Central memory CD8-positive, alpha-beta T cell (primary cell): Measurements from ENCODE around the gene INPP5K.
A peak's percentile ranks its signal among the peaks of the same experiment; 100 is the strongest.
"Not testable (repeated sequence)": the region's sequence is repeated elsewhere in the genome, so short reads cannot be mapped to it uniquely, and the experiment has no call there.

Source experiments
- ATAC-seq: fragments of 150-1000 bp; cut with Tn5 transposase; replicated peaks from 2 replicates; pipeline ENCODE4 v1.10.0; 2022; ENCODE audit warnings: mild to moderate bottlenecking, moderate FRiP score, moderate number of reproducible peaks; ENCODE audit not compliant: poor library complexity, severe bottlenecking; ENCODE audit errors: extremely low read depth
- DNase-seq, 2 donors: peaks; one replicate each; pipeline ENCODE4 v3.0.0; 2021; ENCODE audit warnings: low spot score in 2 of 2
- H3K27ac Mint-ChIP-seq: one replicate; pipeline ENCODE4 v1.8.0; 2022; ENCODE audit warnings: low read depth, mild to moderate bottlenecking, moderate library complexity, mixed read lengths
- H3K27me3 Mint-ChIP-seq: one replicate; pipeline ENCODE4 v1.8.0; 2022; ENCODE audit warnings: mixed read lengths
- H3K36me3 Mint-ChIP-seq: one replicate; pipeline ENCODE4 v1.8.0; 2022; ENCODE audit warnings: mild to moderate bottlenecking, moderate library complexity, mixed read lengths; ENCODE audit not compliant: insufficient read depth
- H3K4me1 Mint-ChIP-seq: one replicate; pipeline ENCODE4 v1.8.0; 2022; ENCODE audit warnings: mixed read lengths
- H3K4me3 Mint-ChIP-seq: one replicate; pipeline ENCODE4 v1.8.0; 2022; ENCODE audit warnings: mild to moderate bottlenecking, moderate library complexity, mixed read lengths
- H3K9me3 Mint-ChIP-seq: one replicate; pipeline ENCODE4 v1.8.0; 2022; ENCODE audit warnings: mixed read lengths

Gene INPP5K

DNA sequence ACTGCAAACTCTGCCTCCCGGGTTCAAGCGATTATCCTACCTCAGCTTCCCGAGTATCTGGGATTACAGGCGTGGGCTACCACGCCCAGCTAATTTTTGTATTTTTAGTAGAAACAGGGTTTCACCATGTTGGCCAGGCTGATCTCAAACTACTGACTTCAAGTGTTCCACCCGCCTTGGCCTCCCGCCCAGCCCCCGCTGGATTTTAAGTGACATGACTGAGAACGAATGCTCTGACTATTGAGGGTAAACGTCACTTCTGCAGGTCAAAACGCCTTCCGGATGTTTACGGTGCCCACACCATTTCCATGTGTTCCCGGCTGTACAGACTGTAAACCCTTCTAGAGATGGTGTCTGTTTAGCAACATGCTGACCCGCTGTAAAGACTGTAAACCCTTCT lies 23.4 kb upstream of the INPP5K start:
- DNase-seq: no peak
- Mint-ChIP-seq H3K27me3 (no peaks in the 10 kb centered on the region), H3K27ac (no peak overlapping the region), H3K9me3 (no peaks in the 10 kb centered on the region), H3K4me1 (no peaks in the 10 kb centered on the region), H3K4me3 (no peak overlapping the region), H3K36me3 (peaks cover 39% of the 10 kb centered on the region)
- no peak for ATAC-seq

DNA sequence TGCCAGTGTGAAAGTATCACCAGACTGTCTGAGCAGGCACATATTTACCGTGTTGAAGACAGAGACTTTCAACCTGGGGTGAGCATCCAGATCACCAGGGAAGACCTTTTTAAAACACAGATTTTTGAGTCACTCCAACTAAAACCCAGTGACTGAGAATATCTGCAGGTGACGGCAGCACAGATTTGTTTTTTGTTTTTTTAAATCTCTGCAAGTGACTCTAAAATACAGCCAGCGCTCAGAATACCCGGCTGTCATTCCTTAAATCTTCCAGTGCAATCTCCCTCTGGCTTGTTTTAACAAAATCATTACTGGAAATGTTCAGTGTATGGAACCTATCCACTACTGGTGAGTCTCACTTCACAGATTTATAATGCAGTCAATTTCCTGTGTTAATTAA lies 19.3 kb upstream of the INPP5K start:
- Mint-ChIP-seq H3K36me3 (peaks cover 39% of the 10 kb centered on the region), H3K4me1 (no peaks in the 10 kb centered on the region), H3K27me3 (no peaks in the 10 kb centered on the region), H3K9me3 (no peaks in the 10 kb centered on the region), H3K27ac (no peak overlapping the region), H3K4me3 (no peak overlapping the region)
- no peak for ATAC-seq
- DNase-seq: no peak

DNA sequence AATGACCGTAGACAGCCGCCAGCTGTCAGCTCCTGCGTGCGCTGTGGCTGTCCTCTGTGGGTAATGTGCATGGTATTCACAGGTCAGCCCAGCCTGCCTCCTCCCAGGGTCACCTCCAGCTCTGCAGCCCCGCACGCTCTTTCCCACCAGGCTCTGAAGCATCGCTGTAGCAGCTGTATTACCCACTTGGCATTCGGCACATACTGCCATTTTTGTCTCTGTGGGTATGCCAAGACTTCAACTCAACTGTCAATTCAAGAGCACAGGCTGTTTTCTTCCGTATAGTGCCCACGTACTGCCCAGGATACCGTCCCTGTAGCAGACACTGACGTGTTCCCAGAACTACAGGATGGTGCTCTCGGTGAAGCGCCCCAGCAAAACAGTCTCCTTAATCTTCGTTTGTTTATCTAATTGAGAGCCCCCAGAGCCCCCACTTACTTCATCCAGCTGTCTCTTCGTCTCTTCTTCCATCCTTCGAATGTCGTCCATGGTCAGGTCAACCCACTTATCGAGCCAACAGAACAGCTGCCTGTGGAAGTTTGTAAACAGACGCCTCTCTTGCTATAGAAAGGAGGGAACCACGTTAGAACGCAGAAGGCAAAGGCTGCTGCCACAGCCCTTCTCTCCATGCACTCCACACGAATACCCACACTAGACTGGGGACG lies 17.4 kb upstream of the INPP5K start:
- ATAC-seq: no peak
- Mint-ChIP-seq H3K27ac (no peak overlapping the region), H3K4me3 (no peak overlapping the region), H3K27me3 (no peaks in the 10 kb centered on the region), H3K9me3 (no peaks in the 10 kb centered on the region), H3K4me1 (no peaks in the 10 kb centered on the region), H3K36me3 (peaks cover 32% of the 10 kb centered on the region)
- no peak for DNase-seq

DNA sequence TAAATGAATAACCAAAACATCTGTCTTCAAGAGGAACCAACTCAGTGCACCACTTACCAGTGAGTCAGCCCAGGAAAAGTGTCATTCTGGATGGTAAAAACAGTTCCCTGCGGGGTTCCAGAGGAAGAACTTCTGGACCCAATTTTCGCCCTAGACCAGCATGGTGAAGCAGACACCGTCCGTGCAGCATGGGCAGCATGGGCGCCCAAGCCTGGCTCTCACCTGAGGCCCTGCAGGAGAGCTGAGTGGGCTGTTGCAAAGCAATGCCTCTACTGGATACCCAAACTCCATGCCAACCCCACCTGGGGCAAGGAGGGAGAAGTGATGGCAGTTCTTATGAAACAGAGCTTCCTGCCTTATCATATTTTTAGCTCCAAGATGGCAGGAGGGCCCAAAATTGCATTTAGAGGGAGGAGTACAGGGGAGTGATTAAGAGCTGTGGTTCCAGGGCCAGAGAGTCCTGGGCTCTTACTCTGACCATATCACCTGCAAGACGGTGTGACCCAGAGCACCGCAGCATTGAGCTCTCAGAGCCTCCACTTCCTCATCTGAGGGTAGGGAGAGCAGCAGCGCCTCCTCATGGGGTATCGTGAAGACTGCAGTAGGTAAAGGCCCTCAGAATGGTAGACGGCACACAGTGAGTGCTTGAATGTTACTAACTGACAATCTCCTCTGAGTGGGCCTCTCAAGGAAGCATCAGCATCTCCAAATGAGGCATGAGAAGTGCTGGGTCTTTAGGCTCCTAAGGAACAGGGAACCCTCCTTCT lies 16.6 kb upstream of the INPP5K start:
- DNase-seq: no peak

DNA sequence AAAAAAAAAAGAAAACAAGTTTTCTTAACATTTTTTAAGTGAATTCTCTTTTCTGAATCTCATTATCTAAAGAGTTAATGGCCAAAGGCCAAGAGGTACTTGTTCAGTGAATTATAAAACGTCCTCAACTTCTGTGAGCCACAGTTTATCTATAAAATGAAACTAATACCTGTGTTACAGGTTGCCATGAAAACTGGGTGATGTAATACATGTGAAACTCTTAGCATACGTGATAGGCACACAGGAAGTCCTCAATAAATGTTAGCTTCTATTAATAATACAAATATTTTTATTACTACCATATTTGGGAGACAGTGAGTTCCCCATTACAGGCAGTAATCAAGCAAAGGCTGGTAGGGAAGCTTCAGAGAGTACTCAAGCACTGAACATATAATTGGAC lies 13.5 kb upstream of the INPP5K start:
- ATAC-seq (no peak), DNase-seq (no peak)
- H3K27ac Mint-ChIP-seq: no peak overlapping the region
- H3K9me3 Mint-ChIP-seq: no peaks in the 10 kb centered on the region
- no peaks in the 10 kb centered on the region for H3K27me3 Mint-ChIP-seq
- H3K4me1 Mint-ChIP-seq: no peaks in the 10 kb centered on the region
- H3K36me3 Mint-ChIP-seq: peaks cover 24% of the 10 kb centered on the region
- H3K4me3 Mint-ChIP-seq: no peak overlapping the region

More for the DNA sequence above, 16.6 kb upstream of the INPP5K start:
- Mint-ChIP-seq H3K36me3 (peaks cover 32% of the 10 kb centered on the region), H3K4me1 (no peaks in the 10 kb centered on the region), H3K27me3 (no peaks in the 10 kb centered on the region), H3K4me3 (no peak overlapping the region), H3K9me3 (no peaks in the 10 kb centered on the region), H3K27ac (no peak overlapping the region)
- peak; percentile 52 for ATAC-seq

DNA sequence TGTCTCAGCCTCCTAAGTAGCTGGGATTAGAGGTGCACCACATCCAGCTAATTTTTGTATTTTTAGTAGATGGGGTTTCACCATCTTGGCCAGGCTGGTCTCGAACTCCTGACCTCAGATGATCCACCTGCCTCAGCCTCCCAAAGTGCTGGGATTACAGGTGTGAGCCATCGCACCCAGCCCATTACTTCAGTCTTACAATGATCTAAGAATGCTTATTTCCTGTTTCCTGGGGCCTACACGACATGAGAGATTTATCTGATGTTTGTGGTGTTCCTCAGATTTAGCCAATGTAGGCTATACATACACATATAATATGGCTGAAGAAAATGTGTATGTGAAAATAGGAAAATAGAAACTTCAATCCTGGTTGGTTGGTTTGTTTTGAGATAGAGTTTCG lies 10.5 kb upstream of the INPP5K start:
- peak overlapping the region; percentile 44 for H3K27ac Mint-ChIP-seq
- not testable (repeated sequence) for ATAC-seq, H3K4me1 Mint-ChIP-seq, H3K9me3 Mint-ChIP-seq, H3K27me3 Mint-ChIP-seq, DNase-seq, H3K4me3 Mint-ChIP-seq
- H3K36me3 Mint-ChIP-seq: peaks cover 19% of the 10 kb centered on the region

DNA sequence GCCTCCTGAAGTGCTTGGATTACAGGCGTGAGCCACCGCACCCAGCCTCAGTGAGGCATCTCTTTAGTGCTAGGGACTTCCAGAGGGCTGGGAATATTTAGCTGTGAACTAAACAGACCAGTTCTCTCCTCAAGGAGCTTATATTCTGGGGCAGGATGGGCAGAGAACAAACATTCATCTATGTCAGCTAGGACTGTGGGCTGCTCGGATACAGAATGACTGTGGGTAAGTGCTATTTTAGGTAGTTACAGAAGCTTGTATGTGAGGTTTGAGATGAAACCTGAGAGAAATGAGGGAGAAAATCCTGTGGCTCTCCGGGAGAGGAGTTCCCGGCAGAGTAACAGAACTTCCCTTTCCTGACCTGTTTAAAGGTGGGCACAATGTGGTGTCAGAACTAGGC lies 6.2 kb upstream of the INPP5K start:
- Mint-ChIP-seq H3K4me1 (no peaks in the 10 kb centered on the region), H3K27ac (no peak overlapping the region), H3K27me3 (no peaks in the 10 kb centered on the region), H3K9me3 (no peaks in the 10 kb centered on the region), H3K36me3 (peaks cover 12% of the 10 kb centered on the region), H3K4me3 (no peak overlapping the region)
- ATAC-seq (no peak), DNase-seq (no peak)

DNA sequence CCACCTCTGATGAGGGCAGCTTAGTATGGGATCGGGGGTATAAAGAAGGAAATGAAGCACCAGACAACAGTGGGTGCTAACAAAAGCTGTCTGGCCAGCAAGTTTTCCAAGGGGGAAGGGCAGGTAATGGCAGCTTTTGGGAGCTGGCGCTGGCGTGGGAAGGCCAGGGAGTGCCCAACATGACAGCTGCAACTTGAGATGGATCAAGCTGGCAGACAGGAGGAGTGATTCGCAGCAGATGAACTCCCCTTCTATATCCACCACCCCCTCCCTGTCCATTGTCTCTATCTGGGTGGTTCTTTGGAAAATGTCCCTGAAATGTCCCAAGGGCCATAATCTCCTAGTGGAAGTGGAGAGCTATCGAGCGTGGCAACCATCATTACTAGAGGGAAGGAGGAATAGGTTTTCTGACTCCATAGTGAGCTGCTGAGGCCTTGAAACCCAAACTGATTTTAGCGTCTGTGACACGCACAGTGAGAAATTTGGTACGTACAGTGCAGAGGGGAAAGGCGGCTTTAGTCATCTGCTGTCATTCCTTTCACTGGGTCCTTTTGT lies 4.8 kb upstream of the INPP5K start:
- no peaks in the 10 kb centered on the region for H3K27me3 Mint-ChIP-seq

DNA sequence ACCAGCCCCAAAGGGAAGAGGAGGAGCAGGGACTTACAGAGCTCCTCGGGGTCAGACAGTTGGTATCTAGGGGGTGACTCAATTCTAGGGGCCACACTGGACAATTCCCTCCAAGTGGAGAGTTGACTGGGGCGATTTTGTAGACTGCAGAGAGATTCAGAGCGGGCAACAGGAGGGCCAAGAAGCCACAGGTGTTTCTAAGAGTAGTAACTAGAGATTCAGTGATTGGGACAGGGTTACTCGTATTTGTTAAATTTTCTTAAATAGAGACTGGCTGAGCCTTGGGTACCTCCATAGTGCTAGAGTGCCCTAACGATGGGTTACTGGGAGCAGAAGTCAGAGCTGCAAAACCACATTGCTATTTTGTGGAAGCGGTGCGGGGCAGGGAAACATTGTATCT lies 3.3 kb upstream of the INPP5K start:
- no peak overlapping the region for H3K4me3 Mint-ChIP-seq
- H3K27ac Mint-ChIP-seq: no peak overlapping the region

More for the DNA sequence above, 4.8 kb upstream of the INPP5K start:
- DNase-seq: no peak
- no peak for ATAC-seq
- peaks cover 14% of the 10 kb centered on the region for H3K36me3 Mint-ChIP-seq
- H3K9me3 Mint-ChIP-seq: no peaks in the 10 kb centered on the region
- no peaks in the 10 kb centered on the region for H3K4me1 Mint-ChIP-seq
- no peak overlapping the region for H3K4me3 Mint-ChIP-seq
- H3K27ac Mint-ChIP-seq: no peak overlapping the region

DNA sequence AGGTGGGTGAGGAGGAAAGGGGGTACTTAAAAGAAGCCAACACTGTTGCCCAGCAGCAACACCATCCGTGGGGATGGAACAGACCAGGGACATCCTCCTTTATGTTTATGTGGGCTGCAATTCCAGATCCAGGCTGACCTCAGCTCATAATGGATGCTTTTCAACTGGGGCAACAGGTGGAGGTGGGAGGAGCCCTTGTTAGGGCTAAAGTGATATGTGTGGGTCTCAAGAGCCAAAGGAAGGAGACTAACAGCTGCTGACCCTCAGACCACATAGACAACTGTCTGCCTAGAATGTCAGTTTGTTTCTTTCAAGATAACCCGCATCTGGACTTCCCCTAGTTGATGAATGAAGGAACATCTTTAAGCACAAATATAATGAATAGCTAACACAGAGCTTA lies 2.0 kb upstream of the INPP5K start:
- Mint-ChIP-seq H3K27me3 (no peaks in the 10 kb centered on the region), H3K9me3 (no peaks in the 10 kb centered on the region), H3K4me3 (peak overlapping the region; percentile 13), H3K27ac (no peak overlapping the region), H3K4me1 (peaks cover 11% of the 10 kb centered on the region), H3K36me3 (peaks cover 17% of the 10 kb centered on the region)
- no peak for DNase-seq
- ATAC-seq: no peak

More for the DNA sequence above, 3.3 kb upstream of the INPP5K start:
- Mint-ChIP-seq H3K4me1 (peaks cover 11% of the 10 kb centered on the region), H3K27me3 (no peaks in the 10 kb centered on the region), H3K9me3 (no peaks in the 10 kb centered on the region), H3K36me3 (peaks cover 18% of the 10 kb centered on the region)
- DNase-seq: no peak
- ATAC-seq: no peak

DNA sequence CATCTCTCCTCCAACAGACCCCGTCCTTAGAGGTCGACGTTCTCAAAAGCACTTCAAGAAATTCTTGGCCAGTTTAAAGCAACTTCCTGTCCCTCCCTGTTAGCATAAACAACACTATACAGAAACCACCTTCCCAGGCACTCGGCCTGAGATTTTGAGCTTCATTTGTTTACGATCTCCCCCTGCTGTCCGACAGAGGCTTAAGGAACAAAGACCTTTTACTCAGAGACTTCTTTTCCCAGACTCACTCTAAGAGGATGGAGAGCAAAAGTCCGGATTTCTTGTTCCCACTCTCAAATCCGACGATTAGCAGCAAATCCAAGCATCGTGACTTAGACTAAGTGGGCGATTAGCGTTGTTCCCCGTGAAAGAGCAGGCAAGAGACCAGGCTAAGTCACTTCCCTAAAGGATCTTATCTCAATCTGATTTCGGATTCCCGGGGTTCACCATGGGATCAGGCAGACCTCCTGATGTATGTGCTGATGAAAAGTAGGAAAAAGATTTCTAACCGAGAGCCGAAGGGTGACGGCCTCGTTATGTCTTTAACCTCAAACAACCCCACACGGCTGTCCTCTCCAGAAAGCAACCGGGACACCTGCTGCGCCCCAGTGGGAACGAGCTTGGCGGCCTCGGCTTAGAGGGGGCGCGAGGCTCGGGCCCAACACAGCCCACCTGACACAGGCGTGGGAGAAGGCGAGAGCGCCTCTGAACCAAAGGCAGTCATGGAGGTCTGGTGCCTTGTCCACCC lies 598 bp downstream of the INPP5K start:
- peak overlapping the region; percentile 87 for H3K4me3 Mint-ChIP-seq
- peak in 1 of 2 donors; percentile 57 for DNase-seq
- H3K36me3 Mint-ChIP-seq: peaks cover 20% of the 10 kb centered on the region
- peak overlapping the region; percentile 88 for H3K27ac Mint-ChIP-seq
- H3K4me1 Mint-ChIP-seq: peaks cover 15% of the 10 kb centered on the region
- no peaks in the 10 kb centered on the region for H3K9me3 Mint-ChIP-seq
- H3K27me3 Mint-ChIP-seq: no peaks in the 10 kb centered on the region
- ATAC-seq: peak; percentile 31

DNA sequence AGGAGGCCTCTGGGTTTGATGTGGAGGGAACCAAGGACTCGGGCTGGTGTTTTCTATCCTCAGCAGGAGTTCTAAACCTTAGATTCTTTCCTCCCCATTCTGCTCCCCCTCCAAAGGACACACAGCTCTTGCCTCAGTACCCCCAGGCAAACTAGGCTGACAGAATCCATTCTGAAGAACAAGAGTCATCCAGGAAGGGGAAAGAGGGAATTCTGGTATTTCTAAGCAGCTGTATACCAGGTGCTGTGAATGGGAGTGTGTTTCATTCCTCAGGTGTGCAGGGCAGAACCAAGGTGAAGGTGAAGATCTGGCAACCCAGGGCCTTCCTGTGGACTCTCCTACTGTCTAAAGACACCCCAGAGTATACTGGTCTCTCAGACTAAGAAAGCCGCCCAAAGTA lies 4.1 kb downstream of the INPP5K start:
- no peak for DNase-seq
- Mint-ChIP-seq H3K27me3 (no peaks in the 10 kb centered on the region), H3K36me3 (peaks cover 31% of the 10 kb centered on the region), H3K4me1 (peaks cover 15% of the 10 kb centered on the region), H3K27ac (no peak overlapping the region), H3K4me3 (no peak overlapping the region), H3K9me3 (no peaks in the 10 kb centered on the region)
- no peak for ATAC-seq
